IPS-NIHi11 (cell line): ENCODE measurements around the gene FCGR3A.
"Not testable (repeated sequence)": the region's sequence is repeated elsewhere in the genome, so short reads cannot be mapped to it uniquely, and the experiment has no call there.

Experiments
- DNase-seq: peaks from one replicate; pipeline ENCODE4 v3.0.0; 2012; ENCODE audit warnings: mixed read lengths, low spot score

The FCGR3A gene

DNA sequence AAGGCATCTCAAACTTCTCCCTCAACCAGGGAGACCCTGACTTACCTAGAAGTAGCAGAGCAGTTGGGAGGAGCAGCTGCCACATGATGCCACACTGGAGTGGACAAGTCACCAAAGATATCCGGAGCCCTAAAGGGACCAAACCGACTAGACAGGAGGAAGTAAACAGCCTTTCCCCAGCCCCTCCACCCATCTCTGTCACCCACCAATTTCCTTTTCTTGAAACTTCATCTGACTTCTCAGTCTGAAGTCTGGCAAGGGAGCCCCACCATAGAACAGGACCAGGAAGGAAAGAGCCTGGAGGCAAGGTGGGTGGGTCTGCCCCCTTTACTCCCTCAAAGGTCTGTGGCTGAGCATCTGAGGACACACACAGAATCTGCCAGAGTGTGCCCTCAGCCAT, at the start of gene FCGR3A:
Gene FCGR3A (minus strand): TSS at position 167 of the 400 bp plus-strand sequence. CDS start 82 bp downstream, at position 85.
- no peak for DNase-seq

DNA sequence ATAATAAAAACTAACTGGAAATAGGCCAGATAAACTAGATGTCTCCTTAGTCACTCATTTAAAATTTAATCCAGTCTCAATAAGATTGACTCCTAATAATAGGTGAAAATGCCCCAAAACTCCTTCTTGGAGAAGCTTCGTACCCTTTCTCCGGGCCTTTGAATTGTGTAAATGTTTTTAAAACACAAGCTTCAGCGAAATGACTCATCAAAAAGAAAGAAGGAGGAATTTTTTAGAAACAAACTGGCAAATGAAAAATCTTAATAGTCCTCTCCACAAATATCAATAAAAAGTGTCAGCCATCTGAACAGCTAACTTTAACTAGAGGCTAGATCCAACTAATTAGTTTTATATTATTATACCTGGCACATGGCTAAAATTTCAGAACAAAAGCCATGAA, 47.5 kb upstream of the FCGR3A start:
- DNase-seq, result not testable (repeated sequence)

DNA sequence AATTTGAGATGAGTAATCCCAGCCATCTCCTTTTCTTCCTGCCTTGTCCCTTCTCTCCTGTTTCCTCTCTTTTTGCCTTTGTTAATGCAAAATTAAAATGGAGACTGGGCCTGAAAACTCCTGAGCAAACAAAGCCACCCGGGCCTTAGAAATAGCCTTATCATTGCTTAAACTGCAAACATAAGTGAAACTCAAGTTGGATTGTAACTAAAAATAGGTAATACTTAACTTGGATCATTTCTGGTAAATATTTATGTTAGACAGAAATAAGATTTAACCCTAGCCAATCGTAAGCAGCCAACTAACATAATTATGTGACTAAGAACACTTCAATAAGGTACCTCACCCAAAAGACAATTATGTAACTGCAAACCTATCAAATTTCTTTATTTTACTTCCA, 46.0 kb upstream of the FCGR3A start:
- DNase-seq, result not testable (repeated sequence)

DNA sequence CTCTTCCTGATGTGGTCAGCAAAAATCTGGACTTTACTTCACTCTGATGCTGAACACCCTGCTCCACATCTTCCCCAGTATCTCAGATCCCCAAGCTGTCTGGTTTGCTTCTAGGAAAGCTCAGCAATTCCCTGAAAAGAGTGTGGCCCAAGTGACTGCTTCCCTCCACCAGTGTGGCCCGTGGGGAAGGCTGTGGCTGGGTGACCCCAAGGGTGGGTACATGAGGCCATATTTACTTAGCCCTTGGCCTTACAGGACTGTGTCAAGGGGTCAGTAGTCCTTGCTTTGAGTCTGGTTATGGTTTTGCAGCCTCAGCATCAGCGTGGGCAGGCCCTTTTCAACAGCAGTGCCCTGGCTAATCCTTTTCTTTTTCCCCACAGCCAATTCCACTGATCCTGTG, 45.6 kb upstream of the FCGR3A start:
- not testable (repeated sequence) for DNase-seq

DNA sequence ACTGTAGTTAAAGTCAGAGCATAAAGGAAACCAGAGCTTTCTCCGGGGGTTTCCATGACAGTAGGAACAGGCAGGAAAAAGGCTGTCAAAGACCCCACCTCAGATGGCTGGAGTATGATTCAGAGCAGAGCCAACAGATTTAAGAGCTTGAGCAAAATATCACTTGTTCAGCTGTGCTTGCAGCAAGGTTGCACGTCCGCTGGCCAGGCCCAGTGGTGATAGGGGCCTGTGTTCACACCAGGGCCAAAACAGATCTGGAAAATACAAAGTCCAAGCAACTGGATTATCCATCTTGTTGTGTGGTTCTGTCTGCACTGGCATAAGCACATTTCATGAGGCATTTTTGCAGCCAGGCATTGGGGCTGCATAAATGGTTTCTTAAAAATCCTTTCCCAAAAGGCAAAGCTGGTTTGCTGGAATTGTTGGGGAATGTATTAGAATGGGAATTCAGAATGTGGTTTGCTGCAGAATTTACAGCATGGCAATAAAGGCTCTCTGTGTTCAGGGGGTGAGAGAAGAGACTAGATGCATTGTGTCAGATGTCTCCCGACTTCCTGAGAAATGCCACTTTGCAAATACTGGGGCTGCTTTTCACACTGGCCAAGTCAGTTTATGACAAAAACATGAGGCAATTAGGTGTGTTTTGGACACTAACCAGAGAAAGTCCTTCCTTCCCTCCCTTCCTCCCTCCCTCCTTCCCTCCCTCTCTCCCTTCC, 44.8 kb upstream of the FCGR3A start:
- DNase-seq, result not testable (repeated sequence)

DNA sequence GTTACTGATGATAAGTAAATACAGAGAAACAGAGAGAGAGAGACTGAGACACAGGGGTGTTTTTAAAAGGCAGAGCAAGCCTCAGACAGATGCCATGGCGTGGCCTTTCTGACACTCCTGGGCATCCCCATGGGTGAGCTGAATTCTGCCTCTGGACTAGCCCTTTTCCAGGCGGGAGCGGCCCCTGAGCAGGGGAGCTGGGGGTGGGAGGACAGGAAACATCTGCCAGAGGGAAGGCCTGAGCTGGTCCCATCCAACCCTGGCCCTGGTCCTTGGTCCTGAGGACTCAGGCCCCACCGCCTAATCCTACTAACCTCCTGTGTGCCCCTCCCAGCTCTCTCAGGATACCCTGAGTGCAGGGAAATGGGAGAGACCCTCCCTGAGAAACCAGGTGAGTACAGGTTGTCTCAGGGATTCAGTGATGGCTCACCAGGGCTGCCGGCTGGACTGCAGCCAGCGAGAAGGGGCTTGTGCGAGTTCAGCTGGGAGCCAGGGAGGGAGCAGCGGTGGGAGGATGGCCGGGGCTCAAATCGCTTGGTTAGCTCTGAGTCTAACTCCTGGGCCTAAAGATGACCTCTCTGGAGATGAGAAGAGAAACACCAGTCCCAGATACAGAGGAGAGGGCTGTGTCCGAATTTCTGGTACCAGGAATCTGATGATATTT, 43.6 kb upstream of the FCGR3A start:
- not testable (repeated sequence) for DNase-seq

DNA sequence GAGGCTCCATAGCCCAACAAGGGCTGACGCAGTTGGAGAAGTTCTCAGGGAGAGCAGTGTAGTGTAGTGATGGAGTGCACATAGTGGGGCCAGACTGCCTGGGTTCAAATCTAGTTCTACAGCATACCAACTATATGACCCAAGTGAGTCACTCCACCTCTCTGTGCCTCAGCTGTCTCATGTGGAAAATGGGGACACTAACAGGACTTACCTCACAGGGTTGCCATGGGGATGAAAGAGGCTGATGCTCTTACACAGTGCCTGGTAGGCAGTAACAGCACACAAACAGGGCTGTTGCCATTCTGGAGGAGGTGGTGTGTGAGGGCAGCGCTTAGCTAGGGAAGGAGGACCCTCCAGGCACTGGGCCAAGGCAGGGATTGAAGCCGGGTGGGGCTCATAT, 43.0 kb upstream of the FCGR3A start:
- not testable (repeated sequence) for DNase-seq

DNA sequence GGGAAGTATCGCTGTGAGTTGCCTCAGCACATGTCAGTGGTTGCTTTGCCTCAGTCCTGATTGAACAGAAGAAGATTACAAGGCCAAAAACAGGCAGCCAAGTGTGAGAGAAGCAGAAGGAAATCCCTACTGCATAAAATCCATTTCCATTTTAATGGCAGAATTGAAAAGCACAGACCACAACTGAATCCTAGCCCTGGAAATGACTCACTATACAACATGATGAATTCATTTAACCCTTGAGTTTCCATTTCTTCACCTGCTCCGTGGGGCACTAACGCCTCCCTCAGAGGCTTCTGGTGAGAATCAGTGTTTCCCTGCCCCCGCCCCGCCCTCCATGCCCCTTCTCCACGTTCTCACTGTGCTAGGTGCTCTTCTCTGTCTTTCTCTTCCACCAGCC, 40.3 kb upstream of the FCGR3A start:
- DNase-seq, result not testable (repeated sequence)

DNA sequence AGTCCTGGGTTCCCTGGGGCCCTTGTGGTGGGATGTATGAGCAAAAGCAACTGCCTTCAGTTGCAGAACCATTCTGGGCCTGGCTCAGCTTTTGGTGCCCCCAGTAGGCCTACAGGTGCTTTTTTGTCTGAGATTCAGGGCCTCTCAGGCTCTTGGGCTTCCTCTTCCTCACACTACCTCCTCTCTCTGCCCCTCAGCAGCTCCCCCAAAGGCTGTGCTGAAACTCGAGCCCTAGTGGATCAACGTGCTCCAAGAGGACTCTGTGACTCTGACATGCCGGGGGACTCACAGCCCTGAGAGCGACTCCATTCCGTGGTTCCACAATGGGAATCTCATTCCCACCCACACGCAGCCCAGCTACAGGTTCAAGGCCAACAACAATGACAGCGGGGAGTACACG, 39.7 kb upstream of the FCGR3A start:
- not testable (repeated sequence) for DNase-seq

DNA sequence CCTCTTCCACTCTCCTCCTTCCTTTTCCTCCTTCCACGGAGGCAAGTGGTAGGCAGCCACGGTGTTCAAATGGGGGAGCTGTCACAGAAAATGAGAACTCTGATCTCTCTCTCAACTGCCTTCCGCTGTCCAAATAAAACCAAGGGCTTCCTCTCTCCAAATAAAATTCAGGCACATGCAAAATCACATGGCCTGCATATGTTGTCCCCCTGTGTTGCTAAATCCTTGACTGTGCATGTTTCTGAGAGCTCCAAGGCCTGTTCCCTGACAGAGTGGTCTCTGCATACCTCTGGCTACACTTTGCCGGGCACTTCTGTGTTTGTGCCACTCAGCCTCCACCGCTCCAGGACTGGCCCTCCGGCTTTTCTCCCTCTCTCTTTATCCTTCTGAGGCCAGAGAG, 39.0 kb upstream of the FCGR3A start:
- DNase-seq, result not testable (repeated sequence)

DNA sequence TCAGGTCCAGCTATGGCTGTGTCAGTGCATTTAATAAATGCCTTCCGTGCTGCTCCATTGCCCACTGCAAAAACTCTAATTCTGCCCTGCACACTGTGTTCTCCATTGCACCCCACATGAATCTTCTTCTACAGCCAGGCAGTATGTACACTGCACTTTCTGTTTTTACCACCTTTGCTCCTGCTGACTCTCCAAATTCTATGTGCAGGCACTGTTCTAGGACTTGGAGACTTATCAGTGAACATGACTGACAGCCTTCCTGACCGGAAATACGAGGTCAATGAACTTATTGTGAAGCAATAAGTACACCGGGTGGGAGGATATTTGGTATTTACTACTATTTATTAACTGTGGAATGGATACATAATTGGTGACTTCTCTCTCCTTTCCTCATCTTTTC, 33.3 kb upstream of the FCGR3A start:
- DNase-seq, result not testable (repeated sequence)

DNA sequence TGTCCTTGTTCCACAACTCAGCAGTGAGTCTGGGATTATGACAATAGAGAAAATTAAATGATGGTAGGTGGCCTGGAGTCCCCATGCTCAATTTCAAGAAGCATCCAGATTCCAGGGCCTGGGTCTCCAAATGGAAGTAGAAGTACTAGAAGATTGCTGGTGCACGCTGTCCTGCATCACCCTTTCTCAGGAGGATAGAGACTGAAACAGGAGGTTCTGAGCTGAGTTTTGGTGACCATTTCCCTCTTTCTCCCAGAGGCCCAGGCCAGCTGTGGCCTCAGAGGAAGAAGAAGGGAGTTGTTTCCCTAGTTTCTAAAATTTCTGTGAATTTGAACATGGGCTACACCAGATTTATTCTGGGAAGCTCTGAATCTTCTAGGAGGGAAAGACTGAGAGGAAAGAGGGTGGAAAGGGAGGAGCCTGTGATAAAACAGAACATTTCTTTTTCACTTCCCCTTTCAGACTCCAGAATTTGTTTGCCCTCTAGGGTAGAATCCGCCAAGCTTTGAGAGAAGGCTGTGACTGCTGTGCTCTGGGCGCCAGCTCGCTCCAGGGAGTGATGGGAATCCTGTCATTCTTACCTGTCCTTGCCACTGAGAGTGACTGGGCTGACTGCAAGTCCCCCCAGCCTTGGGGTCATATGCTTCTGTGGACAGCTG, 31.4 kb upstream of the FCGR3A start:
- DNase-seq, result not testable (repeated sequence)

DNA sequence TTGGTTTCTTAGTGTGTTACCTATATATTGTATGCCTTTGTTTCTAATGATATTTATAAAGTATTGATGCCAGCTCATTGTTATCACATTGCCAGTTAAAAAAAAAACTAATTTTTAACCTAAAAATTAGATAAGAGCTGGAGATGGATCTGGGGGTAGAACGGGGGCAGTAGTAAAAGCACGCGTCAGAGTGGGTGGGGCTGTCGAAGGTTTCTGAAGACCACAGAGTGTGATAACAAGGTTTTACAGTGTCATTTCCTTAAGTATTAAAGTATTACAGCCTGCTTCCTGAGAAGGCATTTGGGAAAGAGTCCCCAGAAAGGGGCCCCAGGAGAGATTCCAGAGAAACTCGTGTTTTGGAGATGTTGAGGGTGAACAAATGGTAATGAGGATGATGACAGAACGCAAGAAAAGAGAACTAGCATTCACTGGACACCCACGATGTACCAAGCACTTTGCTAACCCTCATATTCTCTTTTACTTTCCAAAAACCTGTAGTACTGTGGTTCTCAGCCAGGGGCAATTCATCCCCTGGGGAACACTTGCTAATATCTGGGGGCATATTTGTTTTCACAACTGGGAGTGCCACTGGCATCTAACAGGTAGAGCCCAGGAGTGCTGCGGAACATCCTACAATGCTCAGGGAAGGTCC, 30.4 kb upstream of the FCGR3A start:
- not testable (repeated sequence) for DNase-seq

DNA sequence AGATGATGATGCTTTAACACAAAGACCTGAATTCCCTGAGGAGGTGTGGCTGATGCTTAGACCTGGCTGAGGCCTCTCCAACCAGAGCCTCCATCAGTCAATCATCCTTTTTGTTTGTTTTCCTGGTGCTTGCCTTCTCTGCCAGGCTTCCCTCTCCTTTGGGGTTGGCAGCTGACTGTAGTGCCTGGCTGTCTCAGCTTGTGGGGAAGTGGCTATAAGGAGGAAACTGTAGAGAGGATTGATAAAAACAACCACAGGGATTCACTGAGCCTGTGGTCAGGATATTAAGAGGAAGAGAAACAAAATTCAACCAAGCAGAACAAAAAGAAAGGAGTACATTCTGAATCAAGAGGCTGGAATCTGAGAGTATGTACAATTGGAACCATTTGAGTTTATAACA, 27.1 kb upstream of the FCGR3A start:
- DNase-seq, result not testable (repeated sequence)

DNA sequence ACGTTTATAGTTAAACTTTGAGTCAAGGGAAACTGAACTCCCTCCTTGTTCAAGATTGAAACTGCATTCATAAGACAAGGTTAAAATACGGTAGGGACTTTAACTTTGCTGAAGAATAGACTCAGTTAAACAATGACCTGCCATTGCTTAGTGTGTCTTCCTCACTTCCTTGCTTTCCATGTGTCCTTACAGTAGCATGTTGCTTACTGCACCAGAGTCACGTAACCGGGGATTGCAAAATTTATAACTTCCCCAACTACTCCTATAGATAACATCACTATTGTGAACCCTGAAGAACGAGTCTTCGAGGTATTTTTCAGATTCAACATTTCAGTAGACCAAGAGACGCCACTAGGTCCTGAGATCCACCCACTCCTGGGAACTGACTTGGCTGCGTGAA, 22.1 kb upstream of the FCGR3A start:
- DNase-seq, result not testable (repeated sequence)

DNA sequence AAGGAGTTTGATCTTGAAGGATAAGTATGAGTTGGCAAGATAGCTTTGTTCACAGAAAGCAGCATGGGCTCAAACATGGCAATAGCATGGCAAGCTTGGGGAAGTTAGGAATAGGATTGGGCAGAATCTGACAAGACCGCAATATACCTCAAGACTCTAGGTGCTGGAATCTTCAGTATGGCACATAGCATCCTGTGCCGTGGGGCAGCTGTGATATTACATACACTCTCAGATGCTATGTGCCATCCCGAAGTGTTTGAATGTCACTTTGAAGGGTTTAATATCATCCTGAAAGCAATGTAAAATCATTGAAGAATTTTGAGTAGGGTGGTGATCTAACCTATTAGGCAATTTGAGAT, 17.0 kb upstream of the FCGR3A start:
- DNase-seq, result not testable (repeated sequence)

DNA sequence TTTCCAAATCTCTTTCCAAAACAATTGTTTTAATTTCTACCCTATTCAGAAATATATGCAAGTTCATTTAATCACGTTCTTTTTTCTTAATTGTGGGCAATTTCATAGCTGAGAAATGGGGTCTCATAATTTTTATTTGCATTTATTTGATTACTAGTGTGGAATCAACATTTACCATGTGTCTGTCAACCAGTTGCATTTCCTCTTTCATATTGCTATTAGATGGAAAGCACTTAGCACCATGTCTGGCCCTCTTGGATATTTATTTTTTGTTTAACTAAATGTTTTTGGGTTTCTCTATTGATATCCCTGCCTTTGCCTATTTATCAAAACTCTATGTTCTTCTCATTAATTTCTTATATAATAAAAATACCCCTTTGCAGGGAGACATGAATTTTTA, 13.9 kb upstream of the FCGR3A start:
- not testable (repeated sequence) for DNase-seq

DNA sequence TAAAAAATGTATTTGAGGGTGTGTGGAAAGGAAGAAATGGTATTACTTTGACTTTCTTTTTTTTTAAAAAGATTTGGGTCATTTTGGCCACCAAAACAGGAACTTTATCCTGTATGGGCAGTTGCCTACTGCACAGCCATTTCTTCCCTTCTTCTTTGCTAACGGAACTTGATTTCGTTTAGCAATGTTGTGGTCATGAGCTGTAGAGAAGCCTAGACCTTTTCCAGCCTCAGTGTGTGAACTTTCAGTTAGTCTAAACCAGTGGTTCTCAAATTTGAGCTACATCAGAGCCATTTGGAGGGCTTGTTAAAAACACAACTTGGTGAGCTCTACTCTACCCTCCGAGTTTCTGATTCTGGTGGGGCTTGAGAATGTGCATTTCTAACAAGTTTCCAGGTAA, 12.8 kb upstream of the FCGR3A start:
- DNase-seq, result not testable (repeated sequence)

DNA sequence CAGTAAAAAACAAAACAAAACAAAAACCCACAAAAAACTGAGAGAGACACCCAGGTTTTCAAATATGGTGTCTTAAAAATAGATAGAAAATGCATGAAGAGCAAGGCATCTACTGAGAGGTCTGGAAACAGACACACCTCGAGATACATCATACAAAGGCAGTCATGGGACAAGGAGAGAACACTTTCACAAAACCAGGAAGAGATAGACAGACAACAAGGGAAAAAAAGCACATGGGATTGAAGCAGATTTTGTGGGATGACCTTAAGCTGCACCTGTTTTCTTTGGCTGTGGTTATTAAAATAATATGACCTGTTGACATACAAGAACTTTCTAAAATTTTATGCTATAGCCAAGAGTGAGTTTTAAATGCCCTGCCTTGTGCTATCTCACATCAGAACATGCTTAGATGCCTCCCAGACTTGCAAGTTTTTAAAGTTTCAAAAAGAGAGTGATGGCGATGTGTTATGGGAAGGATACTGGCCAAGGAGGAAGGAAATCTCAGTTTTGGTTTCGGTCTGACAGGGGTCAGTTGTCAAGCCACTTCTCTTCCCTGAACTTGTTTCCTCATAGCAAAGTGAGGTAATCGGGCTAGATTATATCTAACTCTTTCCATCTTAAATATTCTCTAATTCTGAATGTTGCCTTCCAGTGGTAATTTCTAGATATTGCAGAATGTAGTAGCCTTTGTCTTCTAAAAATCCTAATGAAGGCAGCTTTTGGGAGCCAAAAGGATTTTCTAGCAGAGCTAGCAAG, 11.5 kb upstream of the FCGR3A start:
- DNase-seq, result not testable (repeated sequence)

DNA sequence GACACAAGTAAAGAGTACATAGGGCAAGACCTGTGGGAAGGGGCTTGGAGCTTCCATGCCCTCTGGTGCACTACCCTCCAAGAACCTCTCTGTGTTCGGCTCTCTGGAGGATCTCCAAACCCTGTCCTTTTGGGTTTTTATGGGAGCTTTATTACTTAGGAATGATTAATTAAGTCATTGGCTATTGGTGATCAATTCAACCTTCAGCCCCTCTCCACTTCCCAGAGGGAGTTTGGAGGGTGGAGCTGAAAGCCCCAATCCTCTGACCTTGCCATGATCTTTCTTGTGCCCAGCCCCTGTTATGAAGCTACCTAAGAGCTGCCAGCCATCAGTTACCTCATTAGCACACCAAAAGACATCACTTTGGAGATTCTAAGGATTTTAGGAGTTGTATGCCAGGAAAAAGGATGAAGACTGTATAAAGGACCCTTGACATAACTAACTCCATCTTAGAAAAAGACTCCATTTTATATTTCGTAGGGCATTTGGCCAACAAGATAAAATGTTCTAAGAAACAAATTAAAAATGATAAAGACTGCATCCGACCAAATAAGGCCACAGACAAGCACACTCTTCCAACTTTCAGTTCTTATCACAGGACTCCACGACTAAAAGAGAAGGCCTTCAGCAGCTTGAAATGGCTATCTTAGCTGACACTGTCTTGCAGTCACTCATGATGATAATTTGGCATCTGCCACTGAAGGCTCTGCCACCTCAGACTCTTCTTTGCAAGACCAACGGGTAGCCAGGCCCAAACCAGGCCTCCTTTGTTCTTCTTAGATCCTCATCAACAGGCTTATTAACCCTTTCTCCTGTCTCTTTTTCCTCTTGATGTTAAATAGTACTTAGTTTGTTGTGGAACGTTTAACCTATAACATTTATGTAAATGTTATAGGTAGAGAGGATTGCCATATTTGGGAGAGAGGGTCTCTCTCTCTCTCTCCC, 8.2 kb upstream of the FCGR3A start:
- not testable (repeated sequence) for DNase-seq

DNA sequence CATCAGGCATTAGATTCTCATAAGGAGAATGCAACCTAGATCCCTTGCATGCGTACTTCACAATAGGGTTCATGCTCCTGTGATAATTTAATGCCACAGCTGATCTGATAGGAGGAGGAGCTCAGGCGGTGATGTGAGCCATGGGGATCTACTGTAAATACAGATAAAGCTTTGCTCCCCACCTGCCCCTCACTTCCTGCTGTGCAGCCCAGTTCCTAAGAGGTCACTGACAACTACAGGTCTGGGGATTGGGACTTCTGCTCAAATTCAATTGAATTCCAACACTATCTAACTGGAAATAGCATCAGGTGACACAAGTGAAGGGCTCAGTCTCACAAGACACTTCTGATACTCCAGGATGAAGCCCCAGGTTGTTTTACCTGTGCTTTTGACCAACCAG, 7.4 kb upstream of the FCGR3A start:
- not testable (repeated sequence) for DNase-seq
